8988T (cell line): ENCODE results near the gene SNCB.
"Not testable (repeated sequence)": the region's sequence is repeated elsewhere in the genome, so short reads cannot be mapped to it uniquely, and the experiment has no call there.

Experiments used
- DNase-seq: peaks from one replicate; pipeline ENCODE4 v3.0.0; 2011

The SNCB gene

GRCh38 chr5:176596689-176597416 lies 33.5 kb downstream of the SNCB start:
- no peak for DNase-seq

- no peak for DNase-seq
Observed at GRCh38 chr5:176596069-176596644, 34.2 kb downstream of the SNCB start.

- no peak for DNase-seq
Observed at GRCh38 chr5:176595386-176595943, 34.9 kb downstream of the SNCB start.

- DNase-seq = no peak
Observed at GRCh38 chr5:176594554-176594953, 35.8 kb downstream of the SNCB start.

GRCh38 chr5:176593273-176593869 lies 37.0 kb downstream of the SNCB start:
- DNase-seq = no peak

- DNase-seq = no peak
Observed at GRCh38 chr5:176592573-176592972, 37.8 kb downstream of the SNCB start.

GRCh38 chr5:176591667-176592066 lies 38.7 kb downstream of the SNCB start:
- not testable (repeated sequence) for DNase-seq

- no peak for DNase-seq
Observed at GRCh38 chr5:176590035-176590717, 40.2 kb downstream of the SNCB start.

- DNase-seq = no peak
Observed at GRCh38 chr5:176589039-176589769, 41.1 kb downstream of the SNCB start.

- no peak for DNase-seq
Observed at GRCh38 chr5:176588297-176588696, 42.0 kb downstream of the SNCB start.

GRCh38 chr5:176587398-176587797 lies 42.9 kb downstream of the SNCB start:
- no peak for DNase-seq

GRCh38 chr5:176583076-176583475 lies 47.3 kb downstream of the SNCB start:
- DNase-seq = no peak

GRCh38 chr5:176581361-176581760 lies 49.0 kb downstream of the SNCB start:
- no peak for DNase-seq

GRCh38 chr5:176579323-176579722 lies 51.0 kb downstream of the SNCB start:
- no peak for DNase-seq

- DNase-seq = peak; percentile 95
Observed at GRCh38 chr5:176578391-176578808, 51.9 kb downstream of the SNCB start.

GRCh38 chr5:176577312-176578176 lies 52.8 kb downstream of the SNCB start:
- no peak for DNase-seq

- DNase-seq = no peak
Observed at GRCh38 chr5:176575488-176576422, 54.6 kb downstream of the SNCB start.

- no peak for DNase-seq
Observed at GRCh38 chr5:176575066-176575465, 55.3 kb downstream of the SNCB start.

GRCh38 chr5:176574297-176574591 lies 56.1 kb downstream of the SNCB start:
- no peak for DNase-seq

- peak; percentile 93 for DNase-seq
Observed at GRCh38 chr5:176573564-176574296, 56.6 kb downstream of the SNCB start.
